ENCODE measurements around the gene IMMP2L.
"Not testable (repeated sequence)": the region's sequence is repeated elsewhere in the genome, so short reads cannot be mapped to it uniquely, and the experiment has no call there.

Gene IMMP2L

DNA sequence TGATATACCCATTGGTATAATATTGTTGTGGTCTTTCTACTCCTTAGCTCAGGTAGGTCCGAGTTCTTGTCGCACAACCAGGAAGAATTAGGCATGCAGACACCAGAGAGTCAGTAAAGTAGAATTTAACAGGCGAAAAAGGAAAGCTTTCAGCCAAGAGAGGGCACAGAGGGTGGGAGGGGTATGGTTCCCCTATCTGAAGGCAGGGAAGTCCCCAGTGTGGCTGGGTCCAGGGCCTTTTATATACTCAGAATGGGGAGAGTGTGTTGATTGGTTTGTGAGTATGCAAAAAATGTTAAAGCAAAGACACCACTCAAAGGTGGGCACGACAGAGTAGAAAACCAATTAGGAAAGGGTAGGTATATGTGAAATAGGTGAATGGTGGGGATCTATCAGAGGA is 53.9 kb downstream of the IMMP2L start:
- no peaks in the 10 kb centered on the region for H3K36me3 ChIP-seq (ENCODE audit: insufficient read depth, low read length)
- H3K9ac ChIP-seq (ENCODE audit: low read depth, low read length): no peak overlapping the region
- H3K9me3 ChIP-seq (ENCODE audit: control insufficient read depth, insufficient read depth, low read length): no peaks in the 10 kb centered on the region
- H3K4me1 ChIP-seq (ENCODE audit: insufficient read depth, low read length): no peaks in the 10 kb centered on the region

DNA sequence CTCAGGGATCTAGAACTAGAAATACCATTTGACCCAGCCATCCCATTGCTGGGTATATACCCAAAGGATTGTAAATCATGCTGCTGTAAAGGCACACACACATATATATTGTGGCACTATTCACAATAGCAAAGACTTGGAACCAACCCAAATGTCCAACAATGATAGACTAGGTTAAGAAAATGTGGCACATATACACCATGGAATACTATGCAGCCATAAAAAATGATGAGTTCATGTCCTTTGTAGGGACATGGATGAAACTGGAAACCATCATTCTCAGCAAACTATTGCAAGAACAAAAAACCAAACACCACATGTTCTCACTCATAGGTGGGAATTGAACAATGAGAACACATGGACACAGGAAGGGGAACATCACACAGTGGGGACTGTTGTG is 56.9 kb downstream of the IMMP2L start:
- H3K9me3 ChIP-seq (ENCODE audit: control insufficient read depth, insufficient read depth, low read length); H3K36me3 ChIP-seq (ENCODE audit: insufficient read depth, low read length); H3K9ac ChIP-seq (ENCODE audit: low read depth, low read length); H3K4me1 ChIP-seq (ENCODE audit: insufficient read depth, low read length): not testable (repeated sequence)

DNA sequence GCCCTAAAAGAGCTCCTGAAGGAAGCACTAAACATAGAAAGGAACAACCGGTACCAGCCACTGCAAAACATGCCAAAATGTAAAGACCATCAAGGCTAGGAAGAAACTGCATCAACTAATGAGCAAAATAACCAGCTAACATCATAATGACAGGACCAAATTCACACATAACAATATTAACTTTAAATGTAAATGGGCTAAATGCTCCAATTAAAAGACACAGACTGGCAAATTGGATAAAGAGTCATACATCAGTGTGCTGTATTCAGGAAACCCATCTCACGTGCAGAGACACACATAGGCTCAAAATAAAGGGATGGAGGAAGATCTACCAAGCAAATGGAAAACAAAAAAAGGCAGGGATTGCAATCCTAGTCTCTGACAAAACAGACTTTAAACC is 60.5 kb downstream of the IMMP2L start:
- H3K4me1 ChIP-seq (ENCODE audit: insufficient read depth, low read length): not testable (repeated sequence)

DNA sequence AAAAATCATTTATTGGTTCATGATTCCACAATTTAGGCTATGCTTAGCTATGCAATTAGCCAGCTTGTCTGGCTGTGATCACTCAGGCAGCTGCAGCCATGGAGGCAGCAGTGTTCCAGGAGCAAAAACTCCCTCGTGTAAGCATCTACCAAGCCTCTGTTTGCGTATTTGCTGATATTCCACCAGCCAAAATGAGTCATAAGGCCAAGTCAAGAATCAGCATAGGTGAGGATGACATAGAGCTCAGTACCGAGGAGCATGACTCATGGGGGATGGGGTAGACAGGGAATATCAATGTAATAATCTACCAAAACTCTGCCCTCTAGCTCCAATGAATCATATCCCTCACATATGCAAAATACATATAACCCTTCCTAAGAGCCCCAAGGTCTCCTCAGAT is 63.3 kb downstream of the IMMP2L start:
- Histone ChIP-seq H3K4me1 (ENCODE audit: insufficient read depth, low read length) (no peaks in the 10 kb centered on the region), H3K36me3 (ENCODE audit: insufficient read depth, low read length) (no peaks in the 10 kb centered on the region), H3K9me3 (ENCODE audit: control insufficient read depth, insufficient read depth, low read length) (no peaks in the 10 kb centered on the region), H3K9ac (ENCODE audit: low read depth, low read length) (no peak overlapping the region)

More for the DNA sequence above, 60.5 kb downstream of the IMMP2L start:
- H3K9ac ChIP-seq (ENCODE audit: low read depth, low read length); H3K9me3 ChIP-seq (ENCODE audit: control insufficient read depth, insufficient read depth, low read length); H3K36me3 ChIP-seq (ENCODE audit: insufficient read depth, low read length): not testable (repeated sequence)

DNA sequence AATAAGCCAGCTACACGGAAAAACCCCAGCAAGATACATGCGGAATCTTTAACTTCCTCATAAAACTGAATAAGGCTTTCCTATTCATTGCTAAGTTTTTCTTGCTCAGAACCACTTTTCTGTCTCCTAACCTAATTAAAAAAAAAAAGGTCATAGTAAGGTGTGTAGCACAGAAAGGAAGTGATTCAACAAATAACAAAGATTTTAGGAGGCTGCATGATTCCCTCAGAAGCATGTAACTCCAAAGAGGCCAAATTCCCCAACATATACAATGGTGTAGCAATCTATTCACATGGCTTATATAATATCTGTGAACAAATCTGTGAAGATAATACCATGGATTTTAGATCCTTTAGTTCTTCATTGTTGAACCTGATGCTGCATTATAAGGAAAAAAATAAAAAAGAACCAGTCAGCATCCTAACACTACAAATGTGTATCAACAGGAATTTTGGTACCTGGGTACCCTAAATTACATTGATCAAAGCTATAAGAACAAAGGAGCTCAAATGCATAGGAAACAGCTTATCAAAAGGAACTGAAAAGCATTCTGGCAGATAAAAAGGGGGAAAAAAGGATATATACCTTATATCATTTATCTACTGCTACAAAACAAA is 63.8 kb downstream of the IMMP2L start:
- Histone ChIP-seq H3K36me3 (ENCODE audit: insufficient read depth, low read length) (no peaks in the 10 kb centered on the region), H3K9me3 (ENCODE audit: control insufficient read depth, insufficient read depth, low read length) (no peaks in the 10 kb centered on the region), H3K9ac (ENCODE audit: low read depth, low read length) (no peak overlapping the region), H3K4me1 (ENCODE audit: insufficient read depth, low read length) (no peaks in the 10 kb centered on the region)

DNA sequence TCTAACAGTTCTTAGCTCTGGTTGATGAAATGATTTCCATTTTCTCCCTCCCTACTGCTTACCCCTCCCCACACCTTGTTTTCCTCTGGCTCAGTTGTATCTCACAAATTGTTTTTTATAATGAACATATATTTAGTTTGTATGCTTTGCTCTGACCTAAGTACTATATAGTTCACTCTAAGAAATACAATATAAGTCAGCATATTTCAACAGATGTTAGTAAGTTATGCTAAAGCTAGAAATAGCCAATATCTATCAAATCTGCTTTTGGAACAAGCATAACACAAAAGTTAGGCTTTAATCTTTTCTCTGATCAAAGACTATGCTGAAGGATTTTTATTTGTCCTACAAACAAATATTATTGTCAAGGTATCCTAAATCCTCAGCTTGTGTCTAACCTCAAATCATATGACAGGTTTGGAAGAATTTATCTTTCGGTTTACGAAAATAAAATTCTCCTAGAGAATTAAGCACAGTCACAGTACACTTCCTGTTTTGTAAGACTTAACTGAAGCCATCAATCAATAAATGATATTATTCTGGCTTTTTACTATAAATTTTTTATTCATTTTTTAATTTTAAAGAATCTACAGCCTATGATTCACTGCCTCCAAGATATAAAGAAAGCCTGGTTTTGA is 67.0 kb downstream of the IMMP2L start:
- H3K9ac ChIP-seq (ENCODE audit: low read depth, low read length): no peak overlapping the region
- H3K4me1 ChIP-seq (ENCODE audit: insufficient read depth, low read length): no peaks in the 10 kb centered on the region
- H3K9me3 ChIP-seq (ENCODE audit: control insufficient read depth, insufficient read depth, low read length): no peaks in the 10 kb centered on the region
- H3K36me3 ChIP-seq (ENCODE audit: insufficient read depth, low read length): no peaks in the 10 kb centered on the region

DNA sequence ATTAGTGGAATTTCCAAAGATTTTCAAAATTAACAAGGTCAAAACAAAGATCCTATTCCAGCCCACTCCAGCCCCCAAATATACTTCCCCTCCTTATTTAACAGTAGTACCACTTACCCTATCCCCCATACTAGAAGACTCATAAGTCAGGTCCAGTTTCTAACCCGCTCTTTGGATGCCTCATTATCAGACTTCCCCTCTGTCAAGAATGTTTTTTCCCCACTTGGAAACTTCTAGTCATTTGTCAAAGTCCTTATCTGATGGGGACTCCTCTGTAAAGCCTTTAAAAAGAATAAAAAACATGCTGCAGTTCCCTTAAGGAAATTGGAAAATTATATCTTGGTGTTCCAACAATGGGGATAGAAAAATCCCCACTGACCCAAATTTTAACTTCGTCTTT is 70.1 kb downstream of the IMMP2L start:
- Histone ChIP-seq H3K36me3 (ENCODE audit: insufficient read depth, low read length) (no peaks in the 10 kb centered on the region), H3K4me1 (ENCODE audit: insufficient read depth, low read length) (no peaks in the 10 kb centered on the region), H3K9ac (ENCODE audit: low read depth, low read length) (no peak overlapping the region), H3K9me3 (ENCODE audit: control insufficient read depth, insufficient read depth, low read length) (no peaks in the 10 kb centered on the region)

DNA sequence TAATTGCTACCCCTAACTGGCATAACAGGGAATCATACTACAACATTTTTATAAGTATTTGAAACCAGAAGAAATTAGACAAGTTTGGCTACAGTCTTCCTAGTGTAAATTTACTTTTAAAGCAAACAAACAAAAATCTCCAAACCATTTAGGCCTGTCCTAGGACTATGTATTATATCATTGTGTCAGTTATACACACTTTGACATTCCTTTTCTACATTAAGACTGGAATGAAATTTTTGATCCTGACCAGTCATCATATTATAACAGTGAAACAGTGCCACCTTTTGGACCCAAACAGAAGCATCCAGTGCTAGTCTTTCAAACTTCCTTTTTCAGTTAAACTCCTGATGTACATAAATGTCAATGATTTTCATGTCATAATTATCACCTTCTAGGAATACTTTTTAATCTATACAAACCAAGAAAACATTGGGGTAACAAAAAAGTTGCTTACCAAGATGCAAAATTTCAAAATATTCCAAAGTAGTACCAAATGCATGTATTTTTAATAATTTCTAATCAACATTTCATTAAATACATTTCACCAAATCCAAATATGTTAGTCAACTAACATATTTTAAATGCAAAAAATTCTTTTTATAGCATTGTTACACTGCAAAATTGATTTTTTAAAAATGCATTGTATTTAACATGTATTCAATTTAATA is 75.7 kb downstream of the IMMP2L start:
- Histone ChIP-seq H3K36me3 (ENCODE audit: insufficient read depth, low read length) (no peaks in the 10 kb centered on the region), H3K9me3 (ENCODE audit: control insufficient read depth, insufficient read depth, low read length) (no peaks in the 10 kb centered on the region), H3K9ac (ENCODE audit: low read depth, low read length) (no peak overlapping the region), H3K4me1 (ENCODE audit: insufficient read depth, low read length) (no peaks in the 10 kb centered on the region)

DNA sequence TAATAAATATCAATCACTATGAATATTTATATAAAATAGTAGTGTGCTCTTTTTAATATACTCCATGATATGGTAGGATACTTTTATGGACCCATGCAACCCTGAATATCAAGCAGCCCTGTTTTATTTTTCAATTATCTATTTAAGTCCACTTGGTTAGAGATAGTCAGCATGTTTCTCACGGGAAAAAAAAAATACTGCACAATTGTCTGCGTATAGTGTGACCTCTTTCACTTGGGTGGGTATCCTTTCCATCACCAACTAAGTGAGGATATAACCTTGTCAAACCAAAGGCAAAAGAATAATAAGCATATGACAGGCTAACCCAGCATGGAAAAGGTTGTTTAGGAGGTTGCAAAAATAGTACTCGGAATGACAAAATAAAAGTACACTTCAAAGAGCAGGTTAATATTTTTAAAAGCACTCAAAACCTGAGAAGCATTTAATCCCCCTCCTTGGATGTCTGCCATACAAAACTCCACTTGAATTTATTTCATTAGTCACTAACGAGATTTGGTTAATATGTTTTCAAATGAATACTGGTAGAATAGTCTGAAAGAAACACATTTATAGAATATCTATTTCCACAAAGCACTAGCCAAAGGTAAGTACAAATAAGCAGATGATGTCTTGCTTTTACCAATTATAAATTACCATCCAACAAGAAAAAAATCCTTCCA is 76.5 kb downstream of the IMMP2L start:
- H3K9me3 ChIP-seq (ENCODE audit: control insufficient read depth, insufficient read depth, low read length): no peaks in the 10 kb centered on the region
- no peak overlapping the region for H3K9ac ChIP-seq (ENCODE audit: low read depth, low read length)
- H3K4me1 ChIP-seq (ENCODE audit: insufficient read depth, low read length): no peaks in the 10 kb centered on the region
- H3K36me3 ChIP-seq (ENCODE audit: insufficient read depth, low read length): no peaks in the 10 kb centered on the region

DNA sequence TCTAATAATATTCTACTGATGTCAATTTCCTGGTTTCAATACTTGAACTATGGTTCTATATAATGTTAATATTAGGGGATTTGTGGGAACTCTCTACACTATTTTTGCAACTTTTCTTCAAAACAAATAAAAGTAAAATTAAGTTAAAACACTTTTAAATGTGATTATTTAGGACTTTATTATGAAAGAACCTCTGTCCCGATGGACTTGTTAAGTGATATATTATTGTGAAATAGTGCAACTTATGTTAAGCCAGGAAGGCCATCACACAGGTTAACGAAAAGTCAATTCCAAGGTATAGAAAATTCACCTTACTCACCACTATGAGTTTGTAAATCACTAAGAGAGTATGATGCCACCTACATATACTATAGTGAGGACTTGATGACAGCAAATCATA is 79.2 kb downstream of the IMMP2L start:
- no peaks in the 10 kb centered on the region for H3K4me1 ChIP-seq (ENCODE audit: insufficient read depth, low read length)

DNA sequence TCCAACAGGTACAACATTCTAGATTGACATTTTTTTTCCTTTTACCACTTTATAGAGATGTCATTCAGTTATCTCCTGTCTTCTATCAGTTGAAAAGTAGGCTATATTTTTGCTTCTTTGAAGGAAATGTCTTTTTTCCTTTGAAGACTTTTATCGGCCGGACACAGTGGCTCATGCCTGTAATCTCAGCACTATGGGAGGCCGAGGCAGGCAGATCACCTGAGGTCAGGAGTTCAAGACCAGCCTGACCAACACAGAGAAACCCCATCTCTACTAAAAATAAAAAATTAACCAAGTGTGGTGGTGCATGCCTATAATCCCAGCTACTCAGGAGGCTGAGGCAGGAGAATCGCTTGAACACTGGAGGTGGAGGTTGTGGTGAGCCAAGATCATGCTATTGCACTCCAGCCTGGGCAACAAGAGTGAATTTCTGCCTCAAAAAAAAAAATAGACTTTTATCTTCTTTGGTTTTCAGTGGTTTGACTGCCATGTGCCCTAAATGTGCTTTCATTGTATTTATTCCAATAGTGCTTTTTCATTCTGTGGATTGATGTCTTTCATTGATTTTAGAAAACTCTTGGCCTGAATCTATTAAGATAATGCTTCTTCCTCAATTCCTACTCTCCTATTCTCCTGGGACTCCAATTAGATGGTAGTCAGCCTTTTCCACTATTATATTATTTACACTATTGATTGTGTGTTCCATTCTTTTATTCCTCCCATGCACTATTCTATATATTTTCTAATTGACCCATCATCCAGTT is 84.6 kb downstream of the IMMP2L start:
- Histone ChIP-seq H3K36me3 (ENCODE audit: insufficient read depth, low read length) (no peaks in the 10 kb centered on the region), H3K9ac (ENCODE audit: low read depth, low read length) (no peak overlapping the region), H3K4me1 (ENCODE audit: insufficient read depth, low read length) (no peaks in the 10 kb centered on the region), H3K9me3 (ENCODE audit: control insufficient read depth, insufficient read depth, low read length) (no peaks in the 10 kb centered on the region)

More for the DNA sequence above, 79.2 kb downstream of the IMMP2L start:
- Histone ChIP-seq H3K36me3 (ENCODE audit: insufficient read depth, low read length) (no peaks in the 10 kb centered on the region), H3K9me3 (ENCODE audit: control insufficient read depth, insufficient read depth, low read length) (no peaks in the 10 kb centered on the region), H3K9ac (ENCODE audit: low read depth, low read length) (no peak overlapping the region)

DNA sequence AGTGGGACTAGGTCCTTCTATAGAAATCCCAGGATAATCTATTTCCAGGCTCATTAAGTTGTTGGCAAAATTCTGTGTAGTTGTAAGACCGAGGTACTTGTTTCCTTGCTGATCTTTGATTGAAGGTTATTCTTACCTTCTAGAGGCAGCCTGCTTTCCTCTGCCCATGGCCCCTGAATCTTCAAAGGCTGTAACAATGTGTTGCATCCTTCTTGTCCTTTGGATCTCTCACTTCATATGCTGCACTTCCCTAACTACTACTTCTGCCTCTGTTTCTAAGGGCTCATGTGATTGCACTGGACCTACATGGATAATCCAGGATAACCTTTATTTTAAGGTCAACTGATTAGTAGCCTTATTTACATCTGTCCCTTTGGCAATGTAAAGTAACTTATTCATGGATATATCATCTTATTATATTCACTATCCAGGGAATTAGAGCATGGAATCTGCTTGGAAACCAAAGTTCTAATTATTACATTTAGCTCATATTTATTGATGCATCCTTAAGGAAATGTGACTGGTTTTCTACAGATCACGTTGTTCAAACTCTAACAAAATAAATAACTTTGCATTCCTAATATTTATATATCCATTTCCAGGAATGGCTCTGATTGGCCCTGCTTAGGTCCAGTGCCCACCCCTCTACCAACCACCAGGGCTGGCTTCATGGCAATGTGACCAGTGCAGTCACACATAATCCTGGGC is 85.6 kb downstream of the IMMP2L start:
- Histone ChIP-seq H3K9ac (ENCODE audit: low read depth, low read length) (no peak overlapping the region), H3K9me3 (ENCODE audit: control insufficient read depth, insufficient read depth, low read length) (no peaks in the 10 kb centered on the region), H3K4me1 (ENCODE audit: insufficient read depth, low read length) (no peaks in the 10 kb centered on the region), H3K36me3 (ENCODE audit: insufficient read depth, low read length) (no peaks in the 10 kb centered on the region)

DNA sequence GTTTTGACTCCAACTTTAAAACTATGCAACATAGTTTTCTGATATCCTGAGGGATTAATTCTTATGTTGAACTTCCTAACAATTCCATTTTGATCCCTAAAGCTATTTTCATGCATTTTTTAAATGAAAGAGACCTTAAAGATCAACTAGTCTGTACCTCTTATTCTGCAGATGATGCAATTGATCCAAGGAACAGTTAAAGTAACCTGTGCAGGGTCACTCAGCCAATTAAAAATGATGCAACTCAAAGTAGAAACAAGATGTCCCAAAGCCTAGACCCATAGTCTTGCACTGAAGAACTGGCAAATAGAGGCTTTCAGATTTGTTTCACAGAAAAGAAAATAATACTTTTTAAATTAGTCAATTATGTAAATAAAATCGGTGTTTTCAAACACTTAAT is 86.3 kb downstream of the IMMP2L start:
- H3K36me3 ChIP-seq (ENCODE audit: insufficient read depth, low read length): no peaks in the 10 kb centered on the region
- no peaks in the 10 kb centered on the region for H3K4me1 ChIP-seq (ENCODE audit: insufficient read depth, low read length)
- no peak overlapping the region for H3K9ac ChIP-seq (ENCODE audit: low read depth, low read length)
- no peaks in the 10 kb centered on the region; the same call in 1 of the 2 replicates for H3K9me3 ChIP-seq (ENCODE audit: control insufficient read depth, insufficient read depth, low read length)

DNA sequence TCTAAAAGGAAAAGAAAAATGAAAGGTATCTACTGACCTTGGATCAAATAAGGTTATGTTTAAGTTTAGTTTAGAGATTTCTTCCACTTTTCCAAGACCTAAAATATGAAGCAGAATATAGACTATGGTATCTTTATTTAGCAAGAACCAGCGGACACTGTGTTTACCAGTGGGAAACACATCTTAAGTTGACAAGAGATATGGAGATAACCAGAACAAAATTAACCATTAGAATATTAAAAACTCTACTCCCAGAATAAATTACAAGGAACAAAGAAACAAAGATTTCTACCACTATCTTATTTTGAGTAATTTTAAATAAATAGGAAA is 86.9 kb downstream of the IMMP2L start:
- no peak overlapping the region for H3K9ac ChIP-seq (ENCODE audit: low read depth, low read length)
- H3K4me1 ChIP-seq (ENCODE audit: insufficient read depth, low read length): no peaks in the 10 kb centered on the region
- no peaks in the 10 kb centered on the region; the same call in 1 of the 2 replicates for H3K9me3 ChIP-seq (ENCODE audit: control insufficient read depth, insufficient read depth, low read length)
- H3K36me3 ChIP-seq (ENCODE audit: insufficient read depth, low read length): no peaks in the 10 kb centered on the region
